Parathyroid adenoma (tissue), 2 donors: ENCODE data around the gene CYP27A1.

Experiments
- H2AFZ ChIP-seq: fragments of 300-600 bp; sonication (generic); one replicate; pipeline ENCODE4 v1.7.0; 2017; ENCODE audit warnings: antibody characterized with exemption, mild to moderate bottlenecking
- H3K27ac ChIP-seq: fragments of 300-600 bp; sonication (generic); one replicate; pipeline ENCODE4 v1.7.0; 2017
- H3K27me3 ChIP-seq: fragments of 300-600 bp; sonication (generic); one replicate; pipeline ENCODE4 v1.7.0; 2017; ENCODE audit warnings: low read length; ENCODE audit not compliant: control insufficient read depth, insufficient read depth
- H3K36me3 ChIP-seq: fragments of 300-600 bp; sonication (generic); one replicate; pipeline ENCODE4 v1.7.0; 2017; ENCODE audit warnings: low read length; ENCODE audit not compliant: control insufficient read depth, insufficient read depth
- H3K4me1 ChIP-seq: fragments of 300-600 bp; sonication (generic); one replicate; pipeline ENCODE4 v1.7.0; 2017; ENCODE audit warnings: control low read depth
- H3K4me2 ChIP-seq: fragments of 300-600 bp; sonication (generic); one replicate; pipeline ENCODE4 v1.7.0; 2017; ENCODE audit warnings: low read length
- H3K4me3 ChIP-seq: fragments of 300-600 bp; sonication (generic); one replicate; pipeline ENCODE4 v1.7.0; 2017; ENCODE audit warnings: low read depth, low read length
- H3K79me2 ChIP-seq: fragments of 300-600 bp; sonication (generic); one replicate; pipeline ENCODE4 v1.7.0; 2017; ENCODE audit warnings: control low read depth
- H3K9ac ChIP-seq: fragments of 300-600 bp; sonication (generic); one replicate; pipeline ENCODE4 v1.7.0; 2017; ENCODE audit warnings: mild to moderate bottlenecking
- H3K9me3 ChIP-seq: fragments of 300-600 bp; sonication (generic); one replicate; pipeline ENCODE4 v1.7.0; 2017; ENCODE audit warnings: low read length; ENCODE audit not compliant: control insufficient read depth
- TF ChIP-seq, protein P1 (sequence below): fragments of 300-600 bp; sonication (generic); IDR thresholded peaks from one replicate; pipeline ENCODE4 v1.7.0; 2017; ENCODE audit warnings: antibody characterized with exemption, mild to moderate bottlenecking
- donor health status: primary hyperparathyroidism.

The CYP27A1 gene

DNA sequence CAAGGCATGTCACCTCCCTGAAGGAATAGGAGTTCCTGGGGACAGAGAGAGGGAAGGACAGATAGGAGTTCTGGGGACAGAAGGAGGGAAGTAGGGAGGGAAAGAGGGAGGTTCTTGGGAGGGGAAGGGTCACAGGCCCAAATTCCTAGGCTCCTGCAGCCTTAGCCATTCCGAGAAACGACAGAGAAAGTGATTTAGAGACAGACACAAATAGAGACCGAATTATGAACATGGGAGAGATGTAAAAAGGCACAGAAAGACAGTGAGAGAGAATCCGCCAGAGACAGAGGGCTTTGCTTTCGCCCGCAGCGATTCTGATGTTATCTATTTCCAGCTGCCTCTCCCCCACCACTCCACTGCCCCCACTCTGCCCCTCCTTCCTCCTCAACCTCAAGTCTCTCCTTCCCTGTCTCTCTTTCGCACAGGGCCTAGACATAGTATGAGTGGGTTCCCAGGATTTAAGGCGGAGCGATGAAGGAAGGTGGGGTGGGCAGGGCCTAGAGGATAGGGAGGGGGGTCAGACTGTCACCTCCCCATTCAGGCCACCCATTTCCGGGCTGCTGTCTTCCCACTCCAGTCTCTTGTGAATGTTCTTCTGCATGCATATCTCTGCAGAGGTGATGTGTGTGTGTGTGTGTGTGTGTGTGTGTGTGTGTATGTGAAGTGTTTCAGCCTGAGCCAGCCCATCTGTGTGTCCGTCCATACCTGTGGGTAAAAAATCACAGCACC is 74.4 kb downstream of the CYP27A1 start:
- no peaks in the 10 kb centered on the region for H3K9me3 ChIP-seq
- peaks cover 8% of the 10 kb centered on the region for H3K27me3 ChIP-seq

DNA sequence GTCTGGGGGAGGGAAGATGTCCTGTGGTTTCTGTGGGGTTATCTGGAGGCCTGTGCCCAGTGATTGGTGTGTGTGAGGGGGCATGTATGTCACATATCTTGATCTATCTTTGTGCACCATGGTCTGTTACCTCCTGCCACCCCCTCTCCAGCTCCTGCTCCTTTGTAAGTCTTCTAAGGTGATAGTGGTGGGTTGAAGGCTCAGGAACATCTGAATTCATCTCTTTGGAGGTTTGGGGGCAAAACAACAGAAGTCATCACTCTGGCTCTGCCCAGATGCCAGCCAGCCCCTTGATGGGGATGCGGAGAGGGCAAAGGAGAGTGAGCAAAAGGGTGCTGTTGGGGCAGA is 74.9 kb downstream of the CYP27A1 start:
- H3K27me3 ChIP-seq = peaks cover 8% of the 10 kb centered on the region
- no peaks in the 10 kb centered on the region for H3K79me2 ChIP-seq
- H3K4me3 ChIP-seq = no peak overlapping the region
- no peak overlapping the region for H3K27ac ChIP-seq
- TF ChIP-seq, protein P1, sequence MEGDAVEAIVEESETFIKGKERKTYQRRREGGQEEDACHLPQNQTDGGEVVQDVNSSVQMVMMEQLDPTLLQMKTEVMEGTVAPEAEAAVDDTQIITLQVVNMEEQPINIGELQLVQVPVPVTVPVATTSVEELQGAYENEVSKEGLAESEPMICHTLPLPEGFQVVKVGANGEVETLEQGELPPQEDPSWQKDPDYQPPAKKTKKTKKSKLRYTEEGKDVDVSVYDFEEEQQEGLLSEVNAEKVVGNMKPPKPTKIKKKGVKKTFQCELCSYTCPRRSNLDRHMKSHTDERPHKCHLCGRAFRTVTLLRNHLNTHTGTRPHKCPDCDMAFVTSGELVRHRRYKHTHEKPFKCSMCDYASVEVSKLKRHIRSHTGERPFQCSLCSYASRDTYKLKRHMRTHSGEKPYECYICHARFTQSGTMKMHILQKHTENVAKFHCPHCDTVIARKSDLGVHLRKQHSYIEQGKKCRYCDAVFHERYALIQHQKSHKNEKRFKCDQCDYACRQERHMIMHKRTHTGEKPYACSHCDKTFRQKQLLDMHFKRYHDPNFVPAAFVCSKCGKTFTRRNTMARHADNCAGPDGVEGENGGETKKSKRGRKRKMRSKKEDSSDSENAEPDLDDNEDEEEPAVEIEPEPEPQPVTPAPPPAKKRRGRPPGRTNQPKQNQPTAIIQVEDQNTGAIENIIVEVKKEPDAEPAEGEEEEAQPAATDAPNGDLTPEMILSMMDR = no peak
- H3K4me2 ChIP-seq = no peak overlapping the region
- H3K9me3 ChIP-seq = no peaks in the 10 kb centered on the region
- H3K4me1 ChIP-seq = peaks cover 3% of the 10 kb centered on the region
- H3K36me3 ChIP-seq = no peaks in the 10 kb centered on the region
- H3K9ac ChIP-seq = no peak overlapping the region
- H2AFZ ChIP-seq = no peak overlapping the region

More for the DNA sequence above, 74.4 kb downstream of the CYP27A1 start:
- Histone ChIP-seq H3K4me3 (no peak overlapping the region), H3K4me2 (no peak overlapping the region), H3K36me3 (no peaks in the 10 kb centered on the region), H3K79me2 (no peaks in the 10 kb centered on the region), H3K27ac (no peak overlapping the region), H3K4me1 (peaks cover 3% of the 10 kb centered on the region), H2AFZ (peak overlapping the region; percentile 32), H3K9ac (no peak overlapping the region)
- TF ChIP-seq, protein P1 = no peak

DNA sequence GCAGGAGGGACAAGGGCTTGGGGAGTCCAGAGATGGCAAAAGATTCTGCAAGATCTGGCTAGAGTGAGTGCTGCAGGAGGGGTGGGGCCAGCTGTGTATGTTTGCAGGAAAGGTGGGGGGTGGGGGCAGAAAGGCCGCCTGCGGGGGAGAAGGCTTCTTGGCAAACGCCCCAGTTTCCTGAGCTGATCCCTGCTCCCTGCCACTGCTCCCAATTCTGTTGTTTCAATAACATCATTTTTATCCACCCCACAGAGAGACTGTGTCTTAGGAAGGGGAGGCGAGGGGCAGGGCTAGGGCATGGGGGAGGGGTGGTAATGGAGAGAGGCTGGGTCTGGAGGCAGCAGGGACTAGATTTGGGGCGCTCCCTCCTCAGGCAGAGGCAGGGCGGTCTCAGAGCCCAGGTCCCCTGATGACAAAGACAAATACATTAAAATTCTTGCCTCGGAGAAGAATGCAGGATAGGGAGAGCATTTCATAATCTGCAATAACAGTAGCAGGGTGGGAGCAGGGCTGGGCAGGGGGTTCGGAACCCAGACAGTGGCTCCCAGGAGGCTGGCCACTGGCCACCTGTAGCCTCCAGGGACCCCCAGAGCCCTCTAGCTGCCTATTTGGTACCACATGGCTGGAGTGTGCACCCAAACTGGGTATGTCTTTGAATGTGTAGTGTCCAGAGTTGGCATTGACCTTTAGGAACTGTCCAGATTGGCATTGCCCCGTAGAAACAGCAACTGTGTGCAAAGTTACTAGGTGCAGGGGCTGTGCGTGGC is 75.6 kb downstream of the CYP27A1 start:
- Histone ChIP-seq H3K4me3 (no peak overlapping the region), H3K27ac (no peak overlapping the region), H3K36me3 (no peaks in the 10 kb centered on the region), H3K9ac (no peak overlapping the region), H3K4me2 (no peak overlapping the region), H2AFZ (no peak overlapping the region), H3K27me3 (peaks cover 8% of the 10 kb centered on the region), H3K4me1 (peaks cover 3% of the 10 kb centered on the region), H3K9me3 (no peaks in the 10 kb centered on the region), H3K79me2 (no peaks in the 10 kb centered on the region)
- TF ChIP-seq, protein P1 = no peak

DNA sequence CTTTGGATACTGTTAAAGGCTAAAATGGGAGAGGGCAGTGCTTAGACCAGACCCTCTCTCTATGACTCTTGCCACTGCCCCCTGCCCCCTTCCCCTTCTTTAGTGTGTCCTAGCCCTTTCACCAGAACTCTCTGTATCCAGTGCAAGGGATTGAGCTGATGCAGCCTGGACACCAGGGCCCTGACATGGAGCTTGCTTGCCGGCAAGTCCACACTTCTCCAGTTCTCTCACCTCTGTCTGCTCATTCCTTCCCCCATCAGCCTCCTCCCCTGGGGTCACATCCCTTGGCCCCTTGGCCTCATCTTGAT is 76.1 kb downstream of the CYP27A1 start:
- H3K4me2 ChIP-seq = no peak overlapping the region
- TF ChIP-seq, protein P1 = no peak
- no peaks in the 10 kb centered on the region for H3K79me2 ChIP-seq
- H3K27me3 ChIP-seq = peaks cover 8% of the 10 kb centered on the region
- H3K36me3 ChIP-seq = no peaks in the 10 kb centered on the region
- H2AFZ ChIP-seq = no peak overlapping the region
- H3K27ac ChIP-seq = no peak overlapping the region
- peaks cover 3% of the 10 kb centered on the region for H3K4me1 ChIP-seq
- no peak overlapping the region for H3K4me3 ChIP-seq
- no peak overlapping the region for H3K9ac ChIP-seq
- H3K9me3 ChIP-seq = no peaks in the 10 kb centered on the region
